Left kidney (tissue), 8 donors: ENCODE measurements around the gene RAB23. TPM values are rescaled to one million over a fixed set of nuclear protein-coding genes. Genes with fewer than 3 reads are reported as not detected.

ENCODE experiments used
- DNase-seq: peaks from one replicate; pipeline ENCODE4 v3.0.0-alpha.2; 2013
- long read RNA-seq, 8 donors: transcript quantifications; one replicate each; lab custom pipeline, GENCODE V29; 2026
- polyA plus RNA-seq: library from polyadenylated mRNA; unstranded; fragments of 120-200 nt; gene quantifications from one replicate; pipeline ENCODE4 v1.2.1, GENCODE V29; 2013; ENCODE audit not compliant: insufficient read length

The RAB23 gene
- 42.0 TPM for polyA plus RNA-seq
- long read RNA-seq, donor 1, full-length matches to known transcripts: 12 of 43 reads
- long read RNA-seq, donor 1, partial matches to known transcripts: 25 of 43 reads
- long read RNA-seq, donor 1, other reads (novel, unspliced or antisense): 6 of 43 reads
- long read RNA-seq, donor 2, full-length matches to known transcripts: 12 of 12 reads
- long read RNA-seq, donor 2, partial matches to known transcripts: 0 of 12 reads
- long read RNA-seq, donor 2, other reads (novel, unspliced or antisense): 0 of 12 reads
- long read RNA-seq, donor 3, full-length matches to known transcripts: 5 of 19 reads
- long read RNA-seq, donor 3, partial matches to known transcripts: 14 of 19 reads
- long read RNA-seq, donor 3, other reads (novel, unspliced or antisense): 0 of 19 reads
- long read RNA-seq, donor 4: 0 reads
- long read RNA-seq, donor 5, full-length matches to known transcripts: 8 of 24 reads
- long read RNA-seq, donor 5, partial matches to known transcripts: 16 of 24 reads
- long read RNA-seq, donor 5, other reads (novel, unspliced or antisense): 0 of 24 reads
- long read RNA-seq, donor 6, full-length matches to known transcripts: 9 of 19 reads
- long read RNA-seq, donor 6, partial matches to known transcripts: 10 of 19 reads
- long read RNA-seq, donor 6, other reads (novel, unspliced or antisense): 0 of 19 reads
- long read RNA-seq, donor 7, full-length matches to known transcripts: 11 of 11 reads
- long read RNA-seq, donor 7, partial matches to known transcripts: 0 of 11 reads
- long read RNA-seq, donor 7, other reads (novel, unspliced or antisense): 0 of 11 reads
- long read RNA-seq, donor 8, full-length matches to known transcripts: 1 of 1 reads
- long read RNA-seq, donor 8, partial matches to known transcripts: 0 of 1 reads
- long read RNA-seq, donor 8, other reads (novel, unspliced or antisense): 0 of 1 reads

DNA sequence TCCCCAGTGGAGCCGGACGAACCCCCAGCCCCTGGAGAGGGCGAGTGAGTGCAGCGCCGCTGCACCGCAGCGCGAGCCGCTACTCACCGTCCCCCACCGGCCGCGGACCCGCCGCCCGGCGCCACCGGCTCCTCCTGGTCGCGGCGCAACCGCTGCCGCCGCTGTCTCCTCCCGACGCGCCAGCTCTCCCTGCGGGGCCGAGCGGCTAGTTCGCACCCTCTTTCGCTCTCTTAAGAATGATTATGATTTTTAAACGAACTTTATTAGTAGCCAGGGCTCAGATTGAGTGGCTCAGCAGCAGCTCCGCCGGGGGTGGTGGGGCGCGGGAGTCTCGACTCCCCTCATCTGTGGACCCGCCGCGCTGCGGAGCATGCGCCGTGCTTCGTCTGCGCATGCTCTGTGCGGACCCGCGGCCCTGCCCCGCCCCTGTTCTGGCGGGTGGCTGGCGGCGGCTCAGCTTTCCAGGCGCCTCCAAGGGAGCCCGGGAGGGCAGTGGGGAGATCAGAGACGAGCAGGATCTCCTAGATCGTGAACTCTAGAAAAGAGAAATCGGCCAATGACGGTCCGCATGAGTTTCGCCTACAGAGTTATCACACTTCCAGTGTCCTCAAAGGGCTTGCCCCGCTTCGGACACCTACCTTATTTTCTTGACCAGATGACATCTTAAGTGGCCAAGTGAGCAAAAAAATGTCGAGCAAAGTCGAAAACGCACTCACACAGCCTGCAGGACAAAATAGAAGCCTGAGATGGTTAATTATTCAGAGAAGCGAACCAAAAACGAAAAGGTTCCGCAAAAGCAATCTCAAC, at the start of gene RAB23:
TSS of gene RAB23 (minus strand) at position 372 of the 807 bp plus-strand sequence. CDS start 11,927 bp downstream, outside the sequence.
- peak; percentile 89 for DNase-seq

DNA sequence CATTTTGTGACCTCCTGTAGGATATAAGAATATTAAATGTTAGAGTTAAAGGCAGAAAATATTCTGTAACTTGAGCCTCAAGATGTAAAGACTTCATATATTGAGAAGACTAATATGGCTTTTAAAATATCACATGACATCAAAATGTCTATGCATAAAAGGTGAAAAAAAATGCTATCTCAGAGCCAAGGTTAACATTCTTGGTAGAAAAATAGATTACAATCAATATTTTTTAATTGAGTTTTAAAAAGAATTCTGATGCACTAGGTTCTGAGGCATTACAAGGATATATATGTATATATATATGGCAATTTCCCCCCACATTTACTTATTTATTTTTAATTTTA, 46.2 kb upstream of the RAB23 start:
- DNase-seq: no peak

- DNase-seq: no peak
Observed at GRCh38 chr6:57267586-57268293, 45.6 kb upstream of the RAB23 start.

GRCh38 chr6:57265755-57266221, 43.7 kb upstream of the RAB23 start:
- DNase-seq: no peak

DNA sequence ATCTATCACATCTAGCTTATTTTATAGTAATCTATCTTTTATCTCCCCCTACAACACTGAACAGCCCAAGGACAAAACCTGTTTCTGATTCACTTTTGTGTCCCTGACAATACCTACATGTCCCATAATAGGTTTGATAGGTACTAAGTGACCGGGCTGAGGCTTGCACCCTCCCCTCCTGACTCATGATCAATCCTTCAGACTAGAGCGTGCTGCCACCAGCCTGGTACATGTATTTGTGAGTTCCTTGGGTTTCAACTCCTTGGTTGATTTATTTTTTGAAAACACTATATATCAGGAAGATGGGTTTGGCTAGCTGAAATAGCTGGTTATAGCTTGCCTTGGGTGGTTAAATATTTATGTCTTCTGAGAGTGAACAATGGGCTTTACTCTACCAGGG, 41.6 kb upstream of the RAB23 start:
- no peak for DNase-seq

GRCh38 chr6:57262901-57263694, 41.0 kb upstream of the RAB23 start:
- DNase-seq: no peak

GRCh38 chr6:57262488-57262887, 40.4 kb upstream of the RAB23 start:
- DNase-seq: no peak

DNA sequence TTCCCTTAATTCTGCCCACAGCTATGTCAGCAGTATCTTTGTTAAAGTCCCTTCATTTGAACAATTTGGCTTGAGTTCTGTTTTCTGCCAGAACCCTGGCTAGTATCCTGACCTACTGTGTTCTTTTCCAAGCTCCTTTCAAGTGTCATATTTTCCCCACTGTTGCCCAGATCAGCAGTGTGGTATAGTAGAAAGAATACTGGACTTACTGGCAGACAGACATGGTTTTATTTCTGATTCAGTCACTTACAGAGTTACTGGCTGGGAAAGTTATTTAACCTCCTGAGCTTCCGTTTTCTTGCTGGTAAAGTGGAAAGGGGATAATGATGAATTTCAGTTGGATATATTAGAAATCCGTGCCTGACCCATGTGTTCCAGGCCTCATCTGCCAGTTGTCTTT, 39.8 kb upstream of the RAB23 start:
- DNase-seq: no peak

DNA sequence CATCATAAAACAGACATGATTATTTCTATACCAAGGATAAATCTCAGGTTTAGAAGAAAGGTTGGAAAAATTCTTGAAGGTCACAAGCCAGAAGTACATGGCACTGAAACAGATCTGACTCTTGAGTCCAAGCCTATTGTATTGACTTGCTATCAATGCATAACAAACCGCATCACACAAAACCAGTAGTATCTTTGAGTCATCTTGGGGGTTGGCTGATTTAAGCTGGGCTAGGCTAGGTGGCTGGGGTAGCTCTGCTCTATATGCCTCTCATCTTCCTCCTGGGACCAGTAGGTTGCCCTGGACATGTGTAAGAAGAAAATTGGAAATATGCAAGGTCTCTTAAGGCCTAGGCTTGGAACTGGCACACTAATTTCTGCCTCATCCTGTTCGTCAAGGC, 37.0 kb upstream of the RAB23 start:
- DNase-seq: no peak

DNA sequence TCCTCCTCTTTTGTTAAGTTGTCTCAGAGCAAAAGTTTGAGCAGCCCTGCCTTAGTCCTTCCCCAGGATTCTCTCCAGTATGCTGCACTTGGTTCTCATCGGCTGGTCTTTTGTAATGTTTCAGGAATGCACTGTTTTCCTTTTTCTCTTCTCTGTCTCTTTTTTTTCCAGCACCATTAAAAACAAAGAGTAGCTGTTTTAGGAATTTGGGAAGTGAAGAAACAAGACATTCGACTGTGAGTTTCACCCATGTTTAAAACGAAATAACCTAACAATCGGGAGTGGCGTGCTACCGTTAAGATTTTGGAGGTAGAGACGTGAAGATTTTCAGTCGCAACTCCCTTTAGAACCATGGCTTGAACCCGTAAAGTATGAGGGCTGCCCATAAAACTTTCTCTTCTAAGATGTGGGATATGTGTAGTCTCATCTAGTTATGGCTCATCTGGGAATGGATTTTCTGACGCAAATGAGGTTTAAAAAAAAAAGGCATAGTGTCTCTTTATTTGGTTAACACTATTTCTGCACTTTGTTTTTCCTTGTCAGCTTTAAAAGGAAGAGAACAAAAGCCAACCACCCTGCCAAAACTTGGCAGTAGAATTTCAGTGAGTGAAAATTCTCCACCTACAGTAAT, 35.9 kb upstream of the RAB23 start:
- DNase-seq: no peak

- DNase-seq: no peak
Observed at GRCh38 chr6:57256541-57256940, 34.4 kb upstream of the RAB23 start.

- no peak for DNase-seq
Observed at GRCh38 chr6:57255451-57256169, 33.5 kb upstream of the RAB23 start.

DNA sequence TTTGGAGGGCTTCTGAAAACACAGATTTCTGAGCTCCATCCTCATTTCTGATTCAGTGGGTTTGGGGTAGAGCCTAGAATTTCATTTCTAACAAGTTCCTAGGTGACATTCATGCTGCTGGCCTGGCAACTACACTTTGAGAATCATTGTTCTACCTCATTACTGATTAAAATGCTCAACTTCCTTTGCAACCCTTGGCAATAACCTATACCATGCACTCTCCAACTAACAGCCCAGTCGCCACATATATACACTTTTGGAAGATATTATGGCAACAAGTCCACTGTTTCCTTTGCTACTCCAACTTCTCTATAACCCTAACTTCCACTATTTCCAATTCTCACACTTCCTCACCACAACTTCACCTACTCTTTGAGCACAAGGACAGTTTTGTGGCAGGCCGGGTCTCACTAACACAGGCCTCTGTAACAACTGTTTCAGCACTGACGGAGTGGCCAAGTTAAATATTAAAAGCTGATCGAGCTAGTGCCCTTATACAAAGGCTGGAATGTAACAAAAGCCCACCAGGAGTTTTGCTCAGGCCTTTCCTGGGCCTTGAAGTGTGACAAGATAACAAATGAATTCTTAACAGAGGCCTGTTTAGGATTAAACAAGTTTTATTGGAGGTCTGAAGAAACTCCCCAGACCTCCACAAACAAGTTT, 32.1 kb upstream of the RAB23 start:
- DNase-seq: peak; percentile 57

DNA sequence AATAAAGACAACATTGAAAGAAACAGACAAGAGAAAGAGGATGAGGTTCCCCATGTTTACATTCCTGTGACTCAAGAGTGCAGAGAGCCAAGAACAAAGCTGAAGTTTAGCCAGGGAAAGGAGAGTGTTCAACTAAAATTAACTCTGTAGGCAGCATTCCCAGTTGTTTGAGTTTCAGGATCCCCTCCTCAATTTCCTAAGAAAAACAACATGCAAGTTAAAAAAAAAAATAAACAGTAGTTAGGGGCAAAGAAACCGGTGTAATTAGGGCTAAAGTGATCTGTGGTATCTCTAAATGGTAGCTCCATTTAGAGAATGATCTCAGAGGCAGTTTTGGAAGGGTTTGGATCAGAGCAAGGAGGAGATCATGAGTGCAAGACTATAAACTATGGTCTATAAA, 30.9 kb upstream of the RAB23 start:
- DNase-seq: no peak

GRCh38 chr6:57252137-57252536, 30.0 kb upstream of the RAB23 start:
- DNase-seq: no peak

GRCh38 chr6:57250348-57250747, 28.2 kb upstream of the RAB23 start:
- no peak for DNase-seq

DNA sequence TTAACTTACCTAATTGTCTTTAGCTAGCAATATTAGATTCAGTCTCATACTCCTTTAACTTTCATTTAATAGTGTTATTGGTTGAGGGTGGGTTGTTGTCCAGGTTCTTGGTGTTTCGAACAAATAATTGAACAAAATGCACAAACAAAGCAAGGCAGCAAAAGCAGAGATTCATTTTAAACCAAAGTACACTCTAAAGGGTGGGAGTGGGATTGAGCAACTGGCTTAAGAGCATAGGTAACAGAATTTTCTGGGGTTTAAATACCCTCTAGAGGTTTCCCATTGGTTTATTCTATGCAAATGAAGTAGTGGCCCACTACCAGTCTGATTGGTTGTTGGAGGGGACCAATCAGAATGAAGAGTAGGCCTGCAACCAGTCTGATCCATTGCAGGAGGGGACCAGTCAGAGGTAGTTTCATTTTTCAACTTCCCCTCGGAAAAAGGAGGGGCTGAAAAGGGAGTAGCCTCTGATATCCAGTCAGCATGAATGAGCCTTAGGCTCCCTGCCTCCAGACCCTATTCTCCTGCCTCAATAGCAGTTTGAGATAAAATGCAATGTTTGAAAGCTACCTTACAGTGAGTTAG, 26.3 kb upstream of the RAB23 start:
- no peak for DNase-seq

GRCh38 chr6:57247603-57248002, 25.5 kb upstream of the RAB23 start:
- no peak for DNase-seq
